ENCODE results near the gene ALG6.

The ALG6 gene

DNA sequence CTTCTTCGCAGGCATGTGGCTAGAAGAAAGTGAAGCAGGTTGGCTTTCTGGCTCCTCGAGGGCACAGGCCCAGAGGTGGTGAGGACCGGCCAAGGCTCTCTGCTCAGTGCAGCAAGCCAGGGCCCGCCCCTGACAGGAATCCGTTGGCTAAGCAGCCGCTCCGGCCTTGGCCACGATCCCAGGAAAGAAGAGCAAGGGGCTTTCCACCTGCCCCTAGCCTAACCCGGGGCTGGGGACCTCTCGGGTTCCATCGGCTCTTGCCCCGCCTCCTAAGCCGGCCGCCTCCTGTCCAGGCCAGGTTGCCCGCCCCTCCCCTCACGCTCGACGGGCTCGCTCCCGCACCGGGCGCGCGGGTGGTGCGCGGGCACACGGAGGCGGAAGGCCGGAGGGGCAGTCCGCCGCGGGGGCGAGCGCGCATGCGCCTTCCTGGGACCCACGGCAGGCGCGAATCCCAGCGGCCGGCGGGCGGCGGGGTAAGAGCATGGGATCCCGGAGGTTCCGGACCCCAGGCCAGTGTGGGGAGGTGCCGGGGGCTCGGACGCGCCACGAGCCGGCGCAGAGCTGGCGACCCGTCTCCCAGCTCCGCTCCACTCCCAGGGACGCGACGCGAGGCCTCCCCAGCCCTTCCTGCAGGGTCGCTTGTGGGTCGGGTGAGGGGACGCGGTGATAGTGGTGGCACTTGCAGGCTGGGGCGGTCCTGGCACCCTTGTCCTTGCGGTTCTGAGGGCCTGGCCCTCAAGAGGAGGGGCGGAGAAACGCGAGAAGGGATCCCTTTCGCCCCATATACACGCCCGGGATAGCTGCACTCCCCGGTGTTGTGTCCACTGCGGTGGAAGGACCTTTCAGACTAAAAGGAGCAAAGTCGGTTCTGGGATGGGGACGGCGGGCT lies at the start of gene ALG6:
Gene ALG6 (plus strand): TSS at position 413 of the 889 bp plus-strand sequence. CDS start 3,351 bp downstream, outside the sequence.
- peaks cover 19% of the 10 kb centered on the region for H3K4me1 Mint-ChIP-seq
- peak within 1 kb of the TSS; percentile 93 for H3K27ac Mint-ChIP-seq
- ATAC-seq: peak; percentile 97
- H3K4me3 Mint-ChIP-seq: peak within 1 kb of the TSS; percentile 93
- no peaks in the 10 kb centered on the region for H3K9me3 Mint-ChIP-seq
- peaks cover 23% of the 10 kb centered on the region for H3K36me3 Mint-ChIP-seq
- peak; percentile 97 for DNase-seq (ENCODE audit: low spot score in 2 of 2)

DNA sequence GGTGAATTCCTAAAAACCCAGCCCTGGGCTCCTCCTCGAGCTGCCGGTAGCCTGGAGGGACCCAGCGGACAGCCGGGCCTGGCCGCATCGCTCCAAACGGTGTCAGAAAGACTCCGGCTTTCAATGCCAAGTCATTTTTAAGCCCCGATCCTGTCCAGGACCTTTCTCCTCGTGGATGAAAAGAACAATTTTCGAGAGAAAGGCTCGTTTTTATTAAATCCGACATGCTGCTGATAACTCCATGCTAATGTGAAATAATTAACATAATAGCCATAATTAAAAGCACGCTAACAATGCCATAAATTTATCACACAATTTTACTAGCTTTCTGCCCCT lies 49.6 kb upstream of the ALG6 start:
- no peak for DNase-seq (ENCODE audit: low spot score in 2 of 2)
- Mint-ChIP-seq H3K27ac (no peak overlapping the region), H3K4me1 (peaks cover 27% of the 10 kb centered on the region), H3K4me3 (peak overlapping the region; percentile 37), H3K36me3 (peaks cover 20% of the 10 kb centered on the region), H3K9me3 (peaks cover 6% of the 10 kb centered on the region)
- ATAC-seq: no peak

DNA sequence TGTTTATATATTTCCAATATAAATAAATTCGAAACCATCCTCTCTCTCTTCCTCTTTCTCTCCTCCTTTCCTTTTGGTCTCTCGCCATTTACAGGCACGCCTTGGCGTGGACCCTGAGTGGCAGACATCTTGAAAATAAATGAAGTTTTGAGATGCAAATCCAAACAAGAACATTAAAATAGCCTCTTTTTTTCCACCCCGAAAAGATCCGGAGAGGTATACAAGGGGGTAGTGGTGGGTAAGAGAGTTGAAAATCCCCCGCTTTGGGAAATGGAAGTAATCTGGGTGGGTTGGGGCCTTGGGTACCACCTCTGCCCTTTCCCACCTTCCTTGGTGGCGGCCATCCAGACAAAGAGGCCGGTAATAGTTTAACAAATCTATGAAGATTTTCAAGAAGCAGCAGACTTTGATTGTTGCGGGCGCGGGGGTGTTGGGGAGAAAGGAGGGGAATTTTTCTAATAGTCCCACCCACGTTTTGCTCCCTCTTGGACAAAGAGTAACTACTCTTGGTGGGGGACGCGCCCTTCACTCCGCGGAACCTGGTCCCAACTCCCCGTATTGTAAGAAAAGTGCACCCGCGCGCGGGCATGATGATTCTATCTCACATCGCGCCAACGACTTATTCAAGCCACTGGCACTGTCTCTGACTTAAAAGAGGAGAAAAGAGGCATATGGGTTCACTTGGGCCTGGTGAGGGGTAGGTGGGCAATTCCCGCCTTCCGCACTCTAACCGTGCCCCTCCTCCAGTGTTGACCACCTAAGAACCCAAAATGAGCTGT lies 49.0 kb upstream of the ALG6 start:
- H3K9me3 Mint-ChIP-seq: peaks cover 6% of the 10 kb centered on the region
- H3K27ac Mint-ChIP-seq: no peak overlapping the region
- H3K4me1 Mint-ChIP-seq: peaks cover 27% of the 10 kb centered on the region
- H3K36me3 Mint-ChIP-seq: peaks cover 22% of the 10 kb centered on the region
- ATAC-seq (no peak), DNase-seq (ENCODE audit: low spot score in 2 of 2) (no peak)
- peak overlapping the region; percentile 37 for H3K4me3 Mint-ChIP-seq

DNA sequence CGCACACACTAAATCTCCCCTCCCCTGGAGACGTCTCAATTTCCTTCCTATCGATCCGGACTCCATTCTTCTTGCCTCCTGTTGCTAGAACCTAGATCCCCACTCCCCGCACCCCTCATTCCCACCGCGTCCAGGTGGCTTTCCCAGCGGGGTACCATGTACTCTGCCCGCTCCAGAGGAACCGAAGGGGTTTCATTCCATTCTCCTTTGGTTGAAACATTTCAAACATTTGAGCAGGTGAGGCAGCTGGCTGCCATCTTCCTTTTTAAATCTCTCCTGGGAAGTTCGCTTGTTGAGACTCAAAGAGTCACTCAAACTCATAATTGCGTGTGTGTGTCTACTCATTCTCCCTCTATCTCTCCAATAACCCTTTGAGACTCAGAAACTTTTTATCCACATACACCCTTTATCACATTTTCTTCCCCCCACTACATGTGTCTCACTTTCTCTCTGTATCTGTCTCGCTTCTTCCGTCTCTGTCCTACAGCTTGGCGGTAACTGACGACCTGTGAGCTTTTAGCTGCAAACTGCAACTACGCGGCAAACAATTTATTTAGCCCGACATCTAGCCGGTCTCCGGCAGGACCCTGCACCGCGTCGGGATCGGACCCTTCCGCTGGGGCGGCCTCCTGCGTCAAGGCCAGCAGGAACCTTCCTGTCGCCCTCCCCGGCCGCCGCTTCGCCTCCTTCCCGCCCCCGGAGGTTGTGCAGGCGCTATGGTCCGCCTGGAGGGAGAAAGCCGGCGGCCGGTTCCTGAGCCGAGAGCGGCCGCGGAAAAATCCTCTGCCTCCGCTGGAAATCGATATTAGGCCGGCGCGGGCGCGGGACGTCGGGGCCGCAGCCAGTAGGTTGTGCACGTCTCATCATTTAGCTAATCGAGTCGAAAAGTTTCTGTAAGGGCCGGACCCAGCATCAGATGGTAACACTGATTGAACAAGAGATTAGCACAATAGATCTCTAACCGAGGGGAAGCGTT lies 48.1 kb upstream of the ALG6 start:
- Mint-ChIP-seq H3K36me3 (peaks cover 26% of the 10 kb centered on the region), H3K4me3 (peak overlapping the region; percentile 2), H3K27ac (no peak overlapping the region), H3K4me1 (peaks cover 28% of the 10 kb centered on the region), H3K9me3 (peaks cover 6% of the 10 kb centered on the region)
- no peak for ATAC-seq
- no peak for DNase-seq (ENCODE audit: low spot score in 2 of 2)

DNA sequence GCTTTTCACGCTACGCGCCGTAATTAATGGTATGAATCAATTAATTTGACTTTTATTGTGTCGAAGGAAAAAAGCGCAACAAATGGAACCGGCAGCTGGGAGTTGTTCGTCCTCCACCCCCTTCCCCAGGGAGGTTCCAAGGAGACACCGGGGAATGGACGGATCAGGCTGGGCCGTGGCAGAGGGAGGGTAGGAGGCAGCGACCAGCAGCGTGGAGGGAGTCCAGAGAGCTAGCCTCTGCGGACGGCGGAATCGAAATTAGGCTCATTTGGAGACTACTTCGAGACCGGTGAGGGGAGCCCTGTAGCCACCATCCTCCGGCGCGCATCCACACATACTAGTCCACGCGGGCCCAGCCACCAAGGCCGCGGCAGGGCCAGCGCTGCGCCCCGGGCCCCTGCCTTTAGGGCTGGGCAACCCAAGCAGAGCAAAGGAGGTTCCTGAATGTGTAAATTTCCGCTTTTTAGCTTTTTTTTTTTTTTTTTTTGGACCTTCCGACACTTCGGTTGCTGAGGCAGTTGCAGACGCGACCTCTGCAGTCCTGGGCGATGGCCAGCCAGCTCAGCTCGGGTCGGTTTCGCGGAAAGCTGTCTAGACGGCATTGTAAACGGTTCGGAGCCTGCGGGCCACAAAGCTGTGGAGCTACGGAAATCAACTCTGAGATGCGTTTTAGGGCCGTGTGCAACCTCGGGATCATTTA lies 47.3 kb upstream of the ALG6 start:
- Mint-ChIP-seq H3K4me1 (peaks cover 32% of the 10 kb centered on the region), H3K27ac (no peak overlapping the region), H3K4me3 (peak overlapping the region; percentile 2), H3K36me3 (peaks cover 26% of the 10 kb centered on the region), H3K9me3 (peaks cover 6% of the 10 kb centered on the region)
- ATAC-seq (no peak), DNase-seq (ENCODE audit: low spot score in 2 of 2) (no peak)

DNA sequence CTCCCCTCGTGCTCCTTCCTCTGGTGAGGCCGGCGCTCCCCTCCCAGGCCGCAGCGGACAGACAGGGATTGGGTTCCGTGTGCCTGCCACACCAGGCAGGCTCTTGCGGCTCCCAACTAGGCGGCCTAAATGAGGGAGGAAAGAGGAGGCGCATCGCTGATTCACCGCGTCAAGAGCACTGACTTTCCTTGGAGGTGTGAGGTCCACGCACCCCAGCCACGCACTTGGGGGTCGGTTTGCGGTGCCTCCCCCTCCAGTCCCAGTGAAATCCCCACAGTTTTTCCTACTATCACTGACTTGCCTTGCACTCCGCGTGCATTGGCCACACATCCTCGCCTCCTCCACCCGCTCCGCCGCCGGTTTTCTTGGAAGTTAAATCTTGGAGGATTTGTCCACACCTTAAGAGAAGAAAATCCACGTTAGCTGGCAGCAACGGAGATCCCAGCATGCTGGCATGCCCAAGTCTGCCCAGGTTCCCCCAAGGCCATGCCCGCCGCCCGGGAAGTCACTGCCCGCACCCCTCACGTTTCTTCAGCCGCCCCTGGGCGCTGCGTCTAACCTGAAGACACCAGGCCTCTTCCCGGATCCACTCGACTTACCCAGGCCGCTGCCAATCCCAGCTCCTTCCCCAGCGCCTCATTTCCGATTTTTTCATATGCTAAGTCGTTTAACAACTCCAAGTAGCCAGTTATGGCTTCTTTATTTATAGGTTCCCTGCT lies 46.2 kb upstream of the ALG6 start:
- Mint-ChIP-seq H3K36me3 (peaks cover 26% of the 10 kb centered on the region), H3K4me3 (peak overlapping the region; percentile 65), H3K27ac (no peak overlapping the region), H3K4me1 (peaks cover 32% of the 10 kb centered on the region), H3K9me3 (peaks cover 6% of the 10 kb centered on the region)
- DNase-seq (ENCODE audit: low spot score in 2 of 2) (no peak), ATAC-seq (no peak)

DNA sequence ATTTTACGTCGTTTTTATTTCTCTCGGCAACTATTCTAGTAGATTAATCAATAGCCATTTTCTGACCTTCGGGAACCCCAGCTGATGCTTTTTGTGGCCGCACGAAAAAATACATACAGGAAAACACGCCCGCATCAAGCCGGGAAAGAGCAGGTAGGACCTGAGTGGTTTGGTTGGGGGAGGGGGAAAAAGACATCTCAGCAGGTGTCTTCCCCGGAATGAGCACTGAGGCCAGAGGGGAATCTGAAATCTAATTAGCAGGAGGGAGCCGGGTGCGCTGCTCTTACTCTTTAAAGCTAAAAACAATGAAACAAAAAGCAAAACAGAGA lies 45.7 kb upstream of the ALG6 start:
- H3K36me3 Mint-ChIP-seq: peaks cover 26% of the 10 kb centered on the region
- ATAC-seq (no peak), DNase-seq (ENCODE audit: low spot score in 2 of 2) (no peak)
- H3K9me3 Mint-ChIP-seq: peaks cover 6% of the 10 kb centered on the region
- peak overlapping the region; percentile 65 for H3K4me3 Mint-ChIP-seq
- H3K27ac Mint-ChIP-seq: no peak overlapping the region
- peaks cover 32% of the 10 kb centered on the region for H3K4me1 Mint-ChIP-seq

DNA sequence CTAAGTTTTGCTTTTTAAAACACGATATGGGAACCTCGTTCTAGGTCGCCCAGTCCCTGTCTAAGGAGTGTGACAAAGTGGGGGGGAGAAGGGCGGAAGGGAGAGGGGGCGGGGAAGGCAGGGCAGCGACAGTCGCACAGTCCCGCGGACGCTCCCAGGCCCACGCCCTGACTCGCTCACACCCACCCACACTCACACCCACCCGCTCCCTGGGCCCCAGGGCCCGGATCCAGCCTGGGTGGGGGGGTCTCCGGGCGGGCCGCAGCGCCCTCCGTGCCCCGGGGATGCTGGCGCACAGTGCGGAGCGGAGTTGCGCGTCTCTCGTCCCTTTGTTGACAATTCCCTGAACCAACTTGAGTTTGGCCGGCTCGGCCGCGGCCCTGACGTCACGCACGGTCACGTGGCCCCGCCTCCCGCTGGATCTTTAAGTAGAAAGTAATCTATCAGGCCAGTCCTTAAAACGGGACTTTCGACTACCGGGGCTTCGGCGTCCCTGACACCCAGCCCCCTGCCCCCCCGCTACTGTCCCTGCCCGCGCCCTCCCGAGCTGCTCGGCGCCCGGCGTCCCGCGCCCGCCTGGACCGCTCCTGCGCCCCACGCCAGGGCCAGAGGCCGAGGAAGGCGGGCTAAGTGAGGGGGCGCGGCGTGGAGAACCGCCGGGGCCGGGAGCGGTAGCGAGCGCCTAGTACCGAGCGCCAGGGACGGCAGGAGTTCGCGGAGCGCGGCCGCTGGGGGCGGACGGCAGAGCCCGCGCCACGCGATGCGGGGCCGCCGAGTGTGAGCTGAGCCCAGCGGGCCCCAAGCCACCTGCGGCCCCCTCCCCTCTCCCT lies 45.1 kb upstream of the ALG6 start, which contains the start of gene FOXD3:
Gene FOXD3 (plus strand): TSS at position 454 of the 830 bp plus-strand sequence. CDS start 492 bp downstream, outside the sequence.
- H3K9me3 Mint-ChIP-seq: peaks cover 6% of the 10 kb centered on the region
- ATAC-seq: peak; percentile 45

DNA sequence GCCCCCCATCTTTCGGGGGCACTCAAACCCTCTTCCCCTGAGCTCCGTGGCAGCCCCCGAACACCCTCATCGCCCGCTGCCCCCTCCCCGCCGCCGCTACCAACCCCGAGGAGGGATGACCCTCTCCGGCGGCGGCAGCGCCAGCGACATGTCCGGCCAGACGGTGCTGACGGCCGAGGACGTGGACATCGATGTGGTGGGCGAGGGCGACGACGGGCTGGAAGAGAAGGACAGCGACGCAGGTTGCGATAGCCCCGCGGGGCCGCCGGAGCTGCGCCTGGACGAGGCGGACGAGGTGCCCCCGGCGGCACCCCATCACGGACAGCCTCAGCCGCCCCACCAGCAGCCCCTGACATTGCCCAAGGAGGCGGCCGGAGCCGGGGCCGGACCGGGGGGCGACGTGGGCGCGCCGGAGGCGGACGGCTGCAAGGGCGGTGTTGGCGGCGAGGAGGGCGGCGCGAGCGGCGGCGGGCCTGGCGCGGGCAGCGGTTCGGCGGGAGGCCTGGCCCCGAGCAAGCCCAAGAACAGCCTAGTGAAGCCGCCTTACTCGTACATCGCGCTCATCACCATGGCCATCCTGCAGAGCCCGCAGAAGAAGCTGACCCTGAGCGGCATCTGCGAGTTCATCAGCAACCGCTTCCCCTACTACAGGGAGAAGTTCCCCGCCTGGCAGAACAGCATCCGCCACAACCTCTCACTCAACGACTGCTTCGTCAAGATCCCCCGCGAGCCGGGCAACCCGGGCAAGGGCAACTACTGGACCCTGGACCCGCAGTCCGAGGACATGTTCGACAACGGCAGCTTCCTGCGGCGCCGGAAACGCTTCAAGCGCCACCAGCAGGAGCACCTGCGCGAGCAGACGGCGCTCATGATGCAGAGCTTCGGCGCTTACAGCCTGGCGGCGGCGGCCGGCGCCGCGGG lies 44.2 kb upstream of the ALG6 start:
- Mint-ChIP-seq H3K9me3 (peaks cover 11% of the 10 kb centered on the region), H3K4me1 (peaks cover 40% of the 10 kb centered on the region), H3K4me3 (peak overlapping the region; percentile 65), H3K36me3 (peaks cover 32% of the 10 kb centered on the region), H3K27ac (no peak overlapping the region)
- DNase-seq (ENCODE audit: low spot score in 2 of 2) (peak in 1 of 2 donors; percentile 74), ATAC-seq (peak; percentile 52)

More for the DNA sequence above, 45.1 kb upstream of the ALG6 start, which contains the start of gene FOXD3:
- peak in 1 of 2 donors; percentile 63 for DNase-seq (ENCODE audit: low spot score in 2 of 2)
- H3K4me1 Mint-ChIP-seq: peaks cover 36% of the 10 kb centered on the region
- H3K27ac Mint-ChIP-seq: no peak within 1 kb of the TSS
- H3K36me3 Mint-ChIP-seq: peaks cover 27% of the 10 kb centered on the region
- peak within 1 kb of the TSS; percentile 65 for H3K4me3 Mint-ChIP-seq

DNA sequence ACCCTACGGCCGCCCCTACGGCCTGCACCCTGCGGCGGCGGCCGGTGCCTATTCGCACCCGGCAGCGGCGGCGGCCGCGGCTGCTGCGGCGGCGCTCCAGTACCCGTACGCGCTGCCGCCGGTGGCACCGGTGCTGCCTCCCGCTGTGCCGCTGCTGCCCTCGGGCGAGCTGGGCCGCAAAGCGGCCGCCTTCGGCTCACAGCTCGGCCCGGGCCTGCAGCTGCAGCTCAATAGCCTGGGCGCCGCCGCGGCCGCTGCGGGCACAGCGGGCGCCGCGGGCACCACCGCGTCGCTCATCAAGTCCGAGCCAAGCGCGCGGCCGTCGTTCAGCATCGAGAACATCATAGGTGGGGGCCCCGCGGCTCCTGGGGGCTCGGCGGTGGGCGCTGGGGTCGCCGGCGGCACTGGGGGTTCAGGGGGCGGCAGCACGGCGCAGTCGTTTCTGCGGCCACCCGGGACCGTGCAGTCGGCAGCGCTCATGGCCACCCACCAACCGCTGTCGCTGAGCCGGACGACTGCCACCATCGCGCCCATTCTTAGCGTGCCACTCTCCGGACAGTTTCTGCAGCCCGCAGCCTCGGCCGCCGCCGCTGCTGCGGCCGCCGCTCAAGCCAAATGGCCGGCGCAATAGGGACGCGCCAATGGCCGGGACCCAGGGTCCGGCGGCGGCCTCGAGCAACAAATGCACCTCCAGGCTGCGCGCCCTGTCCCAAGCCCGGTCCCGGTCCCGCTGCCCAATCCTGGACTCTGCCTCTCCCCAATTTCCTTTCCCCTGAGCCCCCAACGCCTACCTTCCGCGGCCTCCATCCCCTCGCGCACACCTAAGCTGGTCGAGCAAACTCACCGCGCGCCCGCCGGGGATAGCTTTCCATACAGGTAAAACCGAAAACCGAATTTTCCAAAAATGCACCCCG lies 43.3 kb upstream of the ALG6 start:
- DNase-seq (ENCODE audit: low spot score in 2 of 2): no peak
- ATAC-seq: no peak
- Mint-ChIP-seq H3K4me3 (peak overlapping the region; percentile 65), H3K36me3 (peaks cover 28% of the 10 kb centered on the region), H3K27ac (no peak overlapping the region), H3K4me1 (peaks cover 38% of the 10 kb centered on the region), H3K9me3 (peaks cover 9% of the 10 kb centered on the region)

DNA sequence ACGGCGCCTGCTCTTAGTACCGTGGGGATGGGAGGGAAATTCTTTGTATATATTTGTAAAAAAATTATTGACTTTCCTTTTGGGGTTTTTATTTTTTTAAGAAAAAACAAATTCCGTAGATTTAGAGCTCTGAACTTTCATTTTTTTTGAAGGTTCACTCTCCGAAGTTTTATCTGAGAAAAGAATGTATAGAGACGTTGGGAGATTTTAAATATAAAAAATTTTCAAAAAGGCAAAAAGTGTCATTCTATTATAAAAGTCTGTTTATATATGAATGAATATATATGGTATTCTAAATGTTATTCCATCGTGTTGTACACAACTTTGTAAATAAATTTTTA lies 42.7 kb upstream of the ALG6 start:
- no peak overlapping the region for H3K27ac Mint-ChIP-seq
- peaks cover 38% of the 10 kb centered on the region for H3K4me1 Mint-ChIP-seq
- peaks cover 5% of the 10 kb centered on the region for H3K9me3 Mint-ChIP-seq
- DNase-seq (ENCODE audit: low spot score in 2 of 2): no peak
- H3K4me3 Mint-ChIP-seq: peak overlapping the region; percentile 63
- H3K36me3 Mint-ChIP-seq: peaks cover 32% of the 10 kb centered on the region
- ATAC-seq: no peak

Data from stimulated activated effector memory CD8-positive, alpha-beta T cell treated with anti-CD3 and anti-CD28 coated beads, Interleukin-12 subunit alpha, Interleukin-12 subunit beta, amount 100 ng/mL, for 72 hours (primary cell).